SK-N-SH treated with all-trans-retinoic acid at 6 μM for 48 hours (cell line): Measurements from ENCODE around the gene SFT2D1.

Source experiments
- CSDC2 ChIP-seq: fragments of 250-450 bp; sonication (Bioruptor Pico); IDR thresholded peaks from 2 replicates; pipeline ENCODE4 v1.5.0; 2020; ENCODE audit warnings: mild to moderate bottlenecking, moderate library complexity
- PPARA ChIP-seq: fragments of 250-450 bp; sonication (Bioruptor Pico); IDR thresholded peaks from 2 replicates; pipeline ENCODE4 v1.5.0; 2020; ENCODE audit warnings: mild to moderate bottlenecking, borderline replicate concordance
- ZFP3 ChIP-seq: fragments of 250-450 bp; sonication (Bioruptor Pico); IDR thresholded peaks from 2 replicates; pipeline ENCODE4 v1.5.0; 2020; ENCODE audit warnings: mild to moderate bottlenecking, moderate library complexity
- ZNF565 ChIP-seq: fragments of 450-650 bp; formaldehyde crosslinking; conservative IDR thresholded peaks from 2 replicates; pipeline ENCODE4 v1.5.0; 2020; ENCODE audit warnings: low read depth, mild to moderate bottlenecking, moderate library complexity

DNA sequence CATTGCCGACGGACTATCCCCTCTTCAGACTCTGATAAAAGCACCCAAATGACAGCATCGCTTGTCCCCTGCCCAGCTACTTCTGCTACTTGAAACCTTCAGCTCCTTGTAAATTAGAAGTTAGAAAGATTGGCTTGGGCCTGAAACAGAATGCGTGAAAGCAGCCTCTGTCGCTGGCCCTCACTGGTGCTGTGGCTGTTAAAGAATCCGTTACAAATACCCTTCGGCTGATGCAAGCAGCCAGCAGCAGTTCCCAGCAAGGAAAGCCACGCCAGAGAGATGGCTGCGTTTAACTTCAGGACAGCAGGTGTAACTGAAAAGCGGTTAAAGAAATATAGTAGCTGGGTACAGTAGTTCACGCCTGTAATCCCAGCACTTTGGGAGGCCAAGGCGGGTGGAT, 31.7 kb downstream of the SFT2D1 start:
- TF ChIP-seq ZFP3 (no peak), CSDC2 (CRISPR knock-in tag) (no peak), ZNF565 (no peak), PPARA (CRISPR knock-in tag) (no peak)
